CMK (cell line): ENCODE data around the gene PLCL2.

ENCODE experiments used
- DNase-seq: peaks from one replicate; pipeline ENCODE4 v3.0.0-alpha.2; 2010; ENCODE audit warnings: low read depth

The PLCL2 gene

GRCh38 chr3:16893618-16894200 lies 9.0 kb downstream of the PLCL2 start:
- DNase-seq: no peak

DNA sequence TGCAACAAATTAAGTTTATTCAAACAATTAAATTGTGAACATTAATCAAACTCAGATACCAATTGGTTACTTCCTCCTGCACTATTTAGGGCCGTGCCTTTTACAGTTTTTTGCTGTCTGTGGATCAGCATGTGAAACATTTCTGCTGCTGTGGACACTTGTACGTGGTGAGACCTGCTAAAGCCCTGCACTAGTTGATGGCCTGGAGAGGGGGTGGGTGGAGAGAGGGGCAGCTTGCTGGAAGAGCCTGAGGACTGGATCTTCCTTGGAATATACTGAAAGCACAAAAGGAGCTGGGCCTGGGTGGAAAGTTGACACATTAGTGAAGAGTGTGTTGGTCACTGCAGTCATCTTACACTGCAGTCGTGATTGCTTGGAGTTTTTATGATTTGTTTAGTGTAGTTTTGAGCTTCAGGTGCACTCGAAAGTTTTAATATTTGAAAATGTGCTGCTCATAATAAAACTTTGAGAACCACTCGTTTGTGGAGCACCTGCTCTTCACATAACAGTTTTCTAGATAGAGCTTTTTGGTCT lies 11.4 kb downstream of the PLCL2 start:
- DNase-seq: no peak

- DNase-seq: no peak
These were observed 12.1 kb downstream of the PLCL2 start for GRCh38 chr3:16896820-16897219.

DNA sequence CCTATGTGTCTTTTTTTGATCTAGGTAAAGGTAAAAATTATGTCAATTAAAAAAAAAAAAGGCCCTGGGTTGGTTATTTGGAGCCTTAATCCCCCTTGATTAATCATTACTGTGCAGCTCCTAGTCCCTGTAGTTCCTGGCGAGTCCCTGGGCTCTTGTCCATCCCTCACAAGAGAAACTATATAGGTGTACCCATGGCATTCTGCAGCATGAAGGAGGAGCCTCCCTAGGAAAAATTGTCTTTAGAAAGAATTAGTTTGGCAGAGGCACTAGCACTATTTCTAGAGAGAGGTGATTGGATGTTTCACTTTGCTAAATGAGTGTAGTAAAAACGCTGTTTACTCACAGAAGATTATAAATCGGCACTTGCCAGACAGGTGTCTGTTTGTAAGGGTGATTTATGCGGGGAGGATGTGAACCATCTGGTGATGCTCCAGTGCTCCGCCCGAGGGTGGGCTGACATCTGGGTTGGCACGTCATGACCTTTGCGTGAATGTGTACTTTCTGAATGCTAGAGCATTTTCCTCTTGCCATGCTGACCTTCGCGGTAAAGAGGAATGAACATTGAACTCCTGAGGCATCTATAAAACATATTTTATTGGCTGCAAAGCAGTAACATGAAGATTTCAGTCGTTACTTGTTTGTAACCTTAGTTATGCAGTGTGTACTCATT lies 12.6 kb downstream of the PLCL2 start:
- DNase-seq: no peak

DNA sequence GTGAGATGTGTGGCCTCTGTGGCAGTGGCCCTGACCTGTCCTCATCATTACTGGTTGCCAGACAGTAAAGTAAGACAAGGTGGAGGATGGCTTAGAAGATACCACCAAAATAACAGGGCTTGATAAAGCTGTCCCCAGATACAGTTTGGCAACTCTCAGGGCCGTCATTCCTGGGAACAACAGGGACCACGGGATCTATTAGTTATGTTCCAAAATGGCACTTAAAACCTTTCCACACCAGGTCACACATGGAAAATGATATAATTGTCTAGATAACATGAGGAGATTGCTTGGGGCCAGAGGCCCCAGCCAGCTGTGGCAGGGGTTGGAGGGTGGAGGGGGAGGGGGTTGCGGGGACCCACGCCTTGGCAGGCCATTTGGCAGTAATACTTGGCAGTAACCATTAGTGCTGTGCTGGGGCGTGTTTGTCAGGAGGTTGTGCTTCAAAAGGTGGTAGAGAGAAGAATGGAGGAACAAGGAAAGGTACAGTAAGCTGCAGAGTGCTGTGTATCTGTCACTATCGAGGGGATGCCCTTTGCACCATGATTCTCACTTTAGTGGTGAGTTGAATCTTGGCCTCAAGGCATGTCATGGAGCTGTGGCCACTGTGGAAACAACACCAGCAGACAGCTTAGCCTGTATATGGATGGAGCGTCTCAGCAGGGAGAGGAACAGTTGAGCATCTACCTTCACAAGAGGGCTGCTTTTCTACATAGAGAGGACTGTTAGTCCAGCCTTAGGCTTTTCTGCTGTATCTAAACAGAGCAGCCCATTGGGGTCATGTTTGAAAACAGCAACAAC lies 14.0 kb downstream of the PLCL2 start:
- DNase-seq: no peak

GRCh38 chr3:16899919-16900318 lies 15.2 kb downstream of the PLCL2 start:
- no peak for DNase-seq

DNA sequence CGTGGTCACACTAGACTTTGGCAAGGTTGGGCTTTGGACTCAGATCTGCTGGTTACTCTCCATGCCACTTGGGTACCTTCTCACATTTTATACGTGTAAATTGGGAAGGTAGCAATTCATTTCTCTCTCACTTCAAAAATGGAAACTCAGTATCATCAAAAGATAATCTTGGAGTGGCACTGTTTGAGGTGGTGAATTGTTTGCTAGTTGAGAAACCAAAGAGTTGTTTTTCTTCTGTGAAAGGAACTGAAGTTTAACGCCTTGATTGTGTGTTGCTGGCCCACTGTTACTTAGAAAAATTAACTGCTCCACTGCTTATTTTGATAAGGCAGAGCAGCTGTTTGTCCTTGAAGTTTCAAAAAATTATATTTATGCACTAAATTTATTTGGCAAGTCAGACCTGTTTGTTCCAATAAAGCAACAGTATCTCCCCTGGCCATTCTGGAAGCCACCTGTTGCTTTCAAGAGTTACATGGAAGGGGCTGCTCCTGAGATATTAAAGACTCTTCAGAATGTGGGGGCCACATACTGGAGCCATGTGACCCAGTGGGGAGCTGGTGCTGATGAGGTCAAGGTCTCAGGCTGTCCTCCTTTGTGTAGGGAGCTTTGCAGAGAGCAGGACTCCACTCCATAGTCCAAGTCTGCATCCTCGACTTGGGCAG lies 16.2 kb downstream of the PLCL2 start:
- no peak for DNase-seq

DNA sequence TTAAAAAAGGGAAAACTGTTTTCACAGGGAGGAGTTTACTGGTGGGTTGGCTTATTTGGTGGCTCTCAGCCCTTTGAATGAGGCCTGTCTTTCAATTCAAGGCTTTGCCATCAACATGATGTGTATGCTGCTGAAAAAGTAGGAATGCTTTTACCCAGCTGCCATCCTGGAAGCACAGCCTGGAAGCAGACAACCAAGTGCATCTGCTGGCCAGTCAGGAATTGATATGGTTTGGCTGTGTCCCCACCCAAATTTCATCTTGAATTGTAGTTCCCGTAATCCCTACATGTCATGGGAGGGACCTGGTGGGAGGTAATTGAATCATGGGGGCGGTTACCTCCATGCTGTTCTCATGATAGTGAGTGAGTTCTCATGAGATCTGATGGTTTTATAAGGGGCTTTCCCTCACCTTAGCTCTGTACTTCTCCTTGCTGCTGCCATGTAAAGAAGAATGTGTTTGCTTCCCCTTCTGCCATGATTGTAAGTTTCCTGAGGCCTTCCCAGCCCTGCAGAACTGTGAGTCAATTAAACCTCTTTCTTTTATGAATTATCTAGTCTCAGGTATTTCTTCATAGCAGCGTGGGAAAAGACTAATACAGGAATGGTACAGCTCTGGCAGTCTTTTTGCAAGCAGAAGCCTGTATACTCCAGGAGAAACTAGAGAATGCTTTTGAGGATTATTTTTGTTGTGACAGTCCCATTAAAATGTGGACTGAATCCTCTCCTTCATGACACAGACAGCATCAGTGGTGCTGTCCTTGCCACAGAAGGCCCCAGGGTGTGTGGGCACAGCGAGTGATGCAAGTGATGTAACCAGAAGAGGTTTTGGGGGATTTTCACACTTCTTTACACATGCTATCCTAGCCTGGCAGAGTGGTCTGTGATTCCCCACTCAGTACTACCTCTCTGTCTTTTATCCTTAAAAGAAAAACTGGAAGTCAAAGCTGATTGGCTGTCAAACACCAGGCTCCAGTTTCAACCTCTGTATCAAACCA lies 20.0 kb downstream of the PLCL2 start:
- no peak for DNase-seq

GRCh38 chr3:16905704-16906103 lies 20.9 kb downstream of the PLCL2 start:
- no peak for DNase-seq

- no peak for DNase-seq
These were observed 21.9 kb downstream of the PLCL2 start for GRCh38 chr3:16906682-16907081.

DNA sequence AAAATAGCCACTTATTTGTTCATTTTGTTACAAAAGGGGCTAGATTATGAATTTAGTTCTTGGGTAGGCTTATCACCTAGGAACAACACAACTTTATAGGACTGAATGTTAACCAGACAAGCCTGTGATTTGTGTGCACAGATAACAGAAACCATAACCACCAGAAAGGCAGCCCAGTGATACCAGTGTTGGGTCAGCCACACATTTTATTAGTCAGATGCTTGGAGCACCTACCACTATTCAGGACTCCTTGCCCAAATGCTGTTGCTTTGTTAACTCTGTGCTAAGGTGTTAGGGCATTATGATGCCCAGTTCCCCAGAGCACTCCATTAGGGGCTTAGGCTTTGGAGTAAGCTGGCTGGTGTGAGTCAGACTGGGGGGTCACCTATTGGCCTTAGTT lies 22.5 kb downstream of the PLCL2 start:
- DNase-seq: peak; percentile 40

DNA sequence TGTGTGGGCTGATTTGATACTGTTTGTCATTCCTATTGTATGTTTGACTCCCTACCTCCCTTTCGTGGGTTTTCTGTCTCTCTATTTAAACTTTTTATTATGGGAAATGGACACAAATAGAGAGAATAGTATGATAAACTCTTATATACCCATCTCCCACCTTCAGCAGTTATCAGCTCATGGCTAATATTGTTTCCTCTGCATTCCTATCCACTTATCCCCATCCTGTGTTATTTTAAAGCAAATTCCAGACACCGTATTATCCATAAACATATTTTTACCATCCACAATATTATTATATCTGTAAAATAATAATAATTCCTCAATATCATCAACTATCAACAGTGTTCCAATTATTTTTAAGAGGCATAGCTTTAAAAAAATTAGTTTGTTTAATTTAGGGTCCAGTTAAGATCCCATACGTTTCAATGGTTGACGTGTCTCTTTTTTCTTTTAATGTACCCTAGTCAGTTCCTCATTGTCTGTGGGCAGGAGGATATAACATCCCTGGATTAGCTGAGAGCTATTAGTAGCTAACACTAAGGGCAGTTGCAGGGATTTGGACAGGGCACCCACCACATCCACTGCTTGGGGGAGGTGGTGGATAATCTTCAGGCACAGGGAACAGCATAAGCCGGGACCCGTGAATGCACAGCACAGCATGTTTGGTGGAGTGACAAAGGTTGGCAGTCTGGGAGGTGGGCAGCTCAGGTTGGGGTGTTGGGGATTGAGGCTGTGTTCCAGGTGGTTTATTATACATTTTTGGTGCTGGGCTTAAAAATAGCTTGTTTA lies 23.5 kb downstream of the PLCL2 start:
- DNase-seq: no peak

GRCh38 chr3:16908896-16909295 lies 24.1 kb downstream of the PLCL2 start:
- DNase-seq: no peak

DNA sequence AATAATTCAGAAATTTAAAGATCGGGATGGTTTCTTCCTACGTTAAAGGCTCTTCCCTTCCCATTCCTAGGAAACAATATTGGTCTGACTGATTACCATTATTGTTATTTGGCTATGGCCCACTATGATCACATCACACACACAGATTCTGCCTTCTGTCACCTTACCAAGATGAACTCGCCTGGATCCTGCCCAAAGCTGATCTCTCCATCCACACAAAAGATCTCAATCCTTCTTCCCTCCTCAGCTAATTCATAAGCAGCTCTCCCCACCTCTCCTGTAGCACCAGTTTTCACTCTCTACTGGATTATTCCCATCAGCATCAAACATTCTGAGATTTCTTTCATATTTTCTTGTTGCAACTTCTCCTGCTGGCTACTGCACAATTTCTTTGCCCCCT lies 25.0 kb downstream of the PLCL2 start:
- no peak for DNase-seq

- DNase-seq: no peak
These were observed 25.5 kb downstream of the PLCL2 start for GRCh38 chr3:16910207-16910606.

DNA sequence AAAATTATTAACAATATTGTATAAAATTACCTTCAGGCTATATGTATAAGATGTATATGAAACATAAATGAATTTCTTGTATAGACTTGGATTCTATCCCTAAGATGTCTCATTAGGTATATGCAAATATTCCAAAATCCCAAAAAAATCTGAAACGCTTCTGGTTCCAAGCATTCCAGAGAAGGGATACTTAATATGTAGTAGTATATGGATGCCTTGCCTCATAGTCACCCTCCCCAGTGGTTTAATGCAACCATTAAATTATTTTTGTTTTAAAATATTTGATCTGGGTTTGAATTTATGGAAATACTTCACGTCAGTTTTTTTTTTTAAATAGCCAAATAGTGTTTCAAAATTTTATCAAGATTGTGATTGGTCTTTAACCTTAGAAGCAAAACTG lies 27.2 kb downstream of the PLCL2 start:
- DNase-seq: no peak

DNA sequence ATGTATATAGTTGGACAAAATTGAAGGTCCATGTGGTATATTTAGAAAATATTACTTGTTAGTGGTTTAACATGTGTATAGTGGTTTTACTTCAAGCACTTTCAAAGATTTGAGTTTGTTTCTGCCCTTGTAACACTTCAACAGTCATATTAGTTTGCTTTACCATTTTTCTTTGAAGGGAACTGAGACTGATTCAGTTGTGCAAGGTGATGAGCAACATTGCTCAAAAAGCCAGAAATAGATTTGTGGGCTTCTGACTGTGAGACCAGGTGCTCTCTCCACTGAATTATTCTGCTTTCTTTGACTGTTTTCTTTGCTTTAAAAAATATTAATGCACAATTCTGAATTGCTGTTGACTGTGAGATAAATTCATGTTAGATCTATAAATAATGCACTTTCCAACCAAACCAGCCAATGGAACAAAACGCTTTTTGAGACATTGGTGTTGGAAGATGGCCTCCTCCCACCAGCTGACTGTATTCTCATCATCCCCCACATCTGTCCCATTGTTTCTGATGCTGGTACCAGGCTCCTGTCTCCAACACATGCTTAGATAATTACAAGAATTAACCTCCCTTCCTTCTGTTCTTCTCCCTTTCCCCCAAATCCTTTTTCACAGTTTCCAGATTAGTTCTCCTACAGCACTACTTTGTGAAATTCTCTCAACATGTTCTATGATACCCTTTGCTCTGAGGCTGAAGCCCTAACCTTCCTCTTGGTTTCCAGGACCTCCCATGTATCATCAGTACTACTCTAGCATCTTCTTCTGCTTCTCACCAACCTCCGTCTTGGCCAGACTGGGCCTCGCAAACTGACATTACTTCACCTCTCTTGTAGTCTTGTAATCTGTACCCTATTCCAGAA lies 27.9 kb downstream of the PLCL2 start:
- DNase-seq: no peak

GRCh38 chr3:16913264-16913580 lies 28.5 kb downstream of the PLCL2 start:
- no peak for DNase-seq

DNA sequence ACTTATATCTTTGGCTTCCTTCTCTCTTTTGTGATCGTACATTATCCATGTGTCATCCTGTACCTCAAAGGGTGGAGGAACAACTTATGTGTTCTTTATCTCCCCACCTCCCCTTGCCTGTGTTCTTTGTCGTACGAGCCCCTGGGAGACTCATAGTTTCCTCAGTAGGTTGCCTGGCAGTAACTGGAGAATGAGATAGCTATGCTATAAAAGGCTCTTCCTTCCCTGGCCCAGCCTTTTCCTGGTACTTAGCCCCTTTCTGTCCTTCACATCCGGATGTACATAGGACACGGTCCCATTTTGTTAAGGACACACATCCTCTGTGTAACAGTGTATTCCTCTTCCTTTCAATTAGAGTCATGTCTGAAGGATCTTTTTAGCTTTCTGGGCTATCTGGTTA lies 32.1 kb downstream of the PLCL2 start:
- peak; percentile 25 for DNase-seq
